HG03469 (cell line): ENCODE results near the gene TBC1D1.
"Not testable (repeated sequence)": the region's sequence is repeated elsewhere in the genome, so short reads cannot be mapped to it uniquely, and the experiment has no call there.

Source experiments
- ATAC-seq: cut with Tn5 transposase; IDR thresholded peaks from one replicate; pipeline ENCODE4 v1.9.1; 2021; ENCODE audit warnings: mild to moderate bottlenecking, moderate library complexity, moderate number of reproducible peaks; ENCODE audit not compliant: unreplicated experiment

The TBC1D1 gene

GRCh38 chr4:37917388-37917787 is 26.5 kb downstream of the TBC1D1 start:
- no peak for ATAC-seq

GRCh38 chr4:37918653-37919052 is 27.8 kb downstream of the TBC1D1 start:
- no peak for ATAC-seq

GRCh38 chr4:37922328-37922727 is 31.4 kb downstream of the TBC1D1 start:
- no peak for ATAC-seq

- not testable (repeated sequence) for ATAC-seq
Observed at GRCh38 chr4:37923089-37923488, 32.2 kb downstream of the TBC1D1 start.

- ATAC-seq = no peak
Observed at GRCh38 chr4:37924946-37925345, 34.1 kb downstream of the TBC1D1 start.

- ATAC-seq = no peak
Observed at GRCh38 chr4:37927434-37927833, 36.5 kb downstream of the TBC1D1 start.

- no peak for ATAC-seq
Observed at GRCh38 chr4:37928426-37929416, 37.8 kb downstream of the TBC1D1 start.

- no peak for ATAC-seq
Observed at GRCh38 chr4:37934096-37934495, 43.2 kb downstream of the TBC1D1 start.

GRCh38 chr4:37934609-37935008 is 43.7 kb downstream of the TBC1D1 start:
- no peak for ATAC-seq

GRCh38 chr4:37935026-37935425 is 44.1 kb downstream of the TBC1D1 start:
- ATAC-seq = no peak

GRCh38 chr4:37936889-37937498 is 46.1 kb downstream of the TBC1D1 start:
- ATAC-seq = no peak

- ATAC-seq = no peak
Observed at GRCh38 chr4:37938208-37938607, 47.3 kb downstream of the TBC1D1 start.

GRCh38 chr4:37946503-37947179 is 55.8 kb downstream of the TBC1D1 start:
- ATAC-seq = no peak

- no peak for ATAC-seq
Observed at GRCh38 chr4:37948542-37948941, 57.7 kb downstream of the TBC1D1 start.

GRCh38 chr4:37949636-37950426 is 58.9 kb downstream of the TBC1D1 start:
- no peak for ATAC-seq

GRCh38 chr4:37951461-37952352 is 60.8 kb downstream of the TBC1D1 start:
- ATAC-seq = no peak

GRCh38 chr4:37953156-37953555 is 62.3 kb downstream of the TBC1D1 start:
- ATAC-seq = no peak

GRCh38 chr4:37953620-37954293 is 62.9 kb downstream of the TBC1D1 start:
- ATAC-seq = no peak

GRCh38 chr4:37956941-37957340 is 66.1 kb downstream of the TBC1D1 start:
- no peak for ATAC-seq
